Mammary epithelial cell (primary cell): ENCODE results near the gene BCL2L14.
"Not testable (repeated sequence)": the region's sequence is repeated elsewhere in the genome, so short reads cannot be mapped to it uniquely, and the experiment has no call there.

Experiments
- CTCF ChIP-seq, 2 donors: IDR thresholded peaks in 1 of 2; conservative IDR thresholded peaks in 1 of 2; 2 replicates each; pipeline ENCODE4 v1.5.1; 2011 to 2012; ENCODE audit warnings: inconsistent platforms in 2 of 2, low read length in 2 of 2, mild to moderate bottlenecking in 2 of 2, control low read depth in 1 of 2, low read depth in 1 of 2; ENCODE audit not compliant: insufficient read depth in 1 of 2; ENCODE audit errors: extremely low read depth in 1 of 2
- EZH2 ChIP-seq: IDR thresholded peaks from 2 replicates; pipeline ENCODE4 v1.6.1; 2012; ENCODE audit warnings: low read length, inconsistent platforms, borderline replicate concordance

- not testable (repeated sequence) for TF ChIP-seq CTCF (conservative IDR thresholded peaks at IDR 0.05 in 1 of 2, IDR thresholded peaks at IDR 0.05 in 1 of 2; ENCODE audit: extremely low read depth in 1 of 2, insufficient read depth in 1 of 2, low read depth in 1 of 2, low read length in 2 of 2); EZH2
Measured at GRCh38 chr12:12144531-12144930, 73.8 kb downstream of the BCL2L14 start.
